HS-27A (cell line): ENCODE measurements around the gene PDGFD.

Experiments
- DNase-seq: peaks from one replicate; pipeline ENCODE4 v3.0.0-alpha.2; 2012; ENCODE audit warnings: low read depth, missing footprints

The PDGFD gene

DNA sequence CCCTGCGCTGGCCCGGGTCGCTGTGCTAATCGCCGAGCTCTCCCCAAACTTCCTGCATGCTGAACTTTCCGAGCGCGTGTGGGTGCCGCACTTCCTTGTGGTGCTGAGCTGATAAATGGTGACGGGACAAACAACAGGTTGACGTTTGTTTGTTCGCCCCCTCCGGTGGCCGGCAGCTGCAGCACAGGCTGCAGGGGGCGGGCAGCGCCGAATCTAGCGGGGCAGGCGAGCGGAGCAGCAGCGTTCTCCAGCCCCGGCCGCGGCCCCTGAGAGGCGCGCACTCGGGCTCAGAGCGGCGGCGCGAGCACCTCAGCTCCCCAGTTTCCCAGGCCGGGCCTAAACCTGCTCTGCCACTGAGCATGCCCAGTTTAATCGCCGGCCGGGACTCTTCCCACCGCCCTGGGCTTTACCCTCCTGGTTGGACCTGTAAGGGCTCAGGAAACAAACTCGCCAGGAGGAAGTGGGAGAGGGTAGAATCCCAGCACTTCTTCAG lies at the start of gene PDGFD:
PDGFD (minus strand) TSS at position 120 of the 493 bp plus-strand sequence.
- no peak for DNase-seq

DNA sequence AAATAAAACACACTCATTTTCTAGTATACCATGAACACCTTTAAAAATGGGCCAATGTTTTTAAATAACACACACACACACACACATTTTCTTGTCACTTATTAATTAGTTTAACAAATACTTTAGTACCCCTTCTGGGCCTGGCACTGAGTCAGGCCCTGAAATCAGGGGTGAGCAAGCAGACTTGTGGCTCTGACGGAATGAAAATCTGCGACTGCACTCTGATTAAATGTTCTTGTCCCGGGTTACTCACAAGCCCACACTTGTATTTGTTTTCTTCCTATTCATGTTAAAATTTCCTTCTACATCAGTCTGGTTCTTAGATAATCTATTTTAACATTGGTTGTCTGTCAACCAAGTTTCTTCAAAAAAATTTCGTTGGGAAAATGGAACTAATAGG lies 43.0 kb upstream of the PDGFD start:
- DNase-seq: no peak

DNA sequence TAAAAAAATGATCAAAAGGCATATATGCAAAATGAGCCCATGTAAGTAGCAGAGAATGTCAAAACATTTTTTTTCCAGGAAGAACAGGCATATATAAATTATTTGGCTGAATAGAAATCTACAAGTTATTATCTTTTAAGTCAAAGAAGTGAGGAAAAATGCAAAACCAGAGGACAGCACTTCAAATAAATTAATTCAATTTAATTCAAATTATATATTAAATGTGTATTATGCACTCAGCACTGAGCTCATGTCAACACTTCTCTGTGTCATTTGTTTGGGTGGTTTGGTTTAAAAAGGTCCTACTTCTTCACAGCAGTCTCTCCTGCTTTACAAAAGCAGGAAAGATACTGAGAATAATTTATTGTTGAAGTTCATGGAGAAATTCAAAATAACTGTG lies 41.9 kb upstream of the PDGFD start:
- DNase-seq: no peak

DNA sequence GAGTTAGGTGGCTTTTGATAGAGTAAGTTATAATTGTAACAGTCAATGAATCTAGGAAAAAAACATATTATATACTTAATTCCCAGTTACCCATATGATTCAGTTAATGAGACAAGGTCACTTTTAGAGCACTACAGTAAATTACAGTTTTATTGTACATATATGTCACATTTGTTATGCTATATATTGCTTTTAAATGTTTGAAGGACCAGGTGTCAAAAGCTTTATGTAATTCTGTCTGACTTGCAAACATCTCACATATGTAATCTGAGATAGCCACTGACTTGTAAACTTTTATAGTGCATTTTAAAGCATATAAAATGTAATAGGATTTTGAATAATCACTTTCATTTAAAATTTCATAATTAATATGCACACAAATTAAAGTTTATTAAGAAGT lies 36.7 kb upstream of the PDGFD start:
- no peak for DNase-seq

DNA sequence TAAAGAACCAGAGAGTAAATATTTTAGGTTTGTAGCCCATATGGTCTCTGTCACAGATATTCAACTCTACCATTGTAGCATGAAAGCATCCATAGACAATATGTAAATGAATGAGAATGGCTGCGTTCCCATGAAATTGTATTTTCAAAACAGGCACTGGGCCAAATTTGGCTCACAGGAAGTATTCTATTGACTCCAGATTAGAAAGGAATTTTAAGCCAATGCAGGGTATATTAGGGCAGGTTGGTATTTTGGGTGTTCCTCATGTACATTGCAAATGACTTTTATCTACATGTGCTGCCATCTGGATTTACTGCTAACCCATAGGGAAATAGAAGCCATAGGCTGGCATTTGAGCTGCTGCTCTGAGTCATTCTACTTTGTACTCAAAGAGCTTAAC lies 35.1 kb upstream of the PDGFD start:
- no peak for DNase-seq

DNA sequence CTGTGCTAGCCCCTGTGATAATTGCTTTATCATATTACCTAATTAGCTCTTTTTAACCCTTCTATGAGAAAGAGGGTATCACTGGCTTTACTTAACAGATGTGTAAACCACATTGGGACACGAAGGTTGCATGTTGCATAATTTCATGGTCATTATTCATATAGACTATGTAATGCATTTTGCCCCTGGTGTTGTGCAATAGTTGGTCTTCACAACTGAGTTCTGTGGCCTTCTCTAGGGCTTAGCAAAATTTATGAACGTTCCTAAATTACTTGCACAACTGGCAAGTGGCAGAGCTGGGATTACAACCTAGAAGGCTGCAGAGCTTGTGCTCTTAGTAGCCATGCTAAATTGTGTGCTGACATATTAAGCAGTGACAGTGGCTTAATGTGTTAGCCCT lies 34.6 kb upstream of the PDGFD start:
- DNase-seq: no peak

DNA sequence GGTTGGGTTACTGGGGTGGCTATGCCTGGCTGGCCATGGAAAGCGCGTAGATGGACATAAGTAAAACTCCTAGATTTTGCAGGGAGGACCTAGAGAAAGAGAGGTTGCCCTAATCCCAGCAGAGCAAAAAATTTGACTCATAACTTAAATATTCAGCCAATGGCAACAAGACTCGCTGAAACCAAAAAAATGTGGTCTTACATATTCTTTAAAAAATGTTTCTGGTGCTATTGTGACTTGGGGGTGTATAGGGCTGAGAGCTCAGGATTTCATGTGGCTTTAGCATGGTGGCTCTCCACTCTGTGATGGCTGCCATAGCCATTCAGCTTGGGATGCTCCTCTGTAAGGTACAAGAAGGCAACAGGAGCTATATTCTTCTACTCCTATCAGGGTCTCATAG lies 27.2 kb upstream of the PDGFD start:
- DNase-seq: no peak

DNA sequence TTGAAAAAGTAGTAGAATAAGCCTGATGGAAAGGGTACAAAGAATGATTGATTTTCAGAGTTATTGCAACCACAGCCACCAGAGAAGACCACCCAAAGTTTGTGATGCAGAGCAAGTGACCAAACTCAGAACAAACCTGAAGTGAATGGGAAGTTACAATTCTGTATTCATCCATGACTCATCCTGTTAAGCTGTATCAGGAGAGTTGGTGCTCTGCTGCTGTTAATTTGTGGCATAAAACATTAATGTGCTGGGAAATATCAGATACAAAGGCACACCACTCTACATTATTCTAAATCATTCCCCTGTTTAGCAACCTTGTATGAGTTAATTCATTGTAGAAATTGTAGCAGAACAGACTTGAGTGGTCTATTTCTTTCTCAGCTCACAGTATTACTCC lies 19.6 kb upstream of the PDGFD start:
- DNase-seq: no peak

DNA sequence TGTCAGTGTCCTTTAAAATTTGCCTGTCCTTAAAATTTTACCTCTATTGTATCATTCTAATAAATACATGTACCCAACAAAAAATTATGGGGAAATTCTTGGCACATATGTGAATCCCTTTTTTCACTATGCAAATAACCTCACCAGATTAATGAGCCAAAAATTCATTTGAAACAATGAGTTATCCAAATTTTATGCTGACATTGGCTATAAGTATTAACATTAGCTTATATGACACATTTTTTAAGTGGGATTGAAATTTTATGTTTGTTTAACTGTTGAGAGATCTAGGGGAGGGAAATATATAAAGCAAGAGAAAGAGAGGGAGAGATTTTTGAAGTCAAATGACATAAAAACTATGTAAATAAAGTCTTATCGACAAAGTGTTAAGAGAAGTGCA lies 11.8 kb upstream of the PDGFD start:
- no peak for DNase-seq

DNA sequence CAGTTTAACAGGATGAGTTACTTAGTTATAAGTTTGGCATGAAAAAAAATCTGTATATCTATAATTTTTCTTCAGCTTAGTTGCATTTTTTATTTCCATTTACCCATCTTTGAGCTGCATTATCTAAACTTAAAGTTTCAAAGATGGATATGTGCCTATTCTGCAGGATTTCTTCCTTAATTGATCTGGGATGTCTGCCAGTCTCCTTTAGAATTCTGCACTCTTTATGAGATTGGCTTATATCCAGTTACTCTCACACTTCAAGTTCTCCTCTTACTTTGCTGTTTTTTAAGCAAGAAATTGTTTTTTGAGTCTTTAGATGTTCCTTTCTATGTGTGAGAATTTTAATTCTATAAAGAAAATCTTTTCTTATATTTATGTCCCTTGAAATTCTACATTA lies 5.1 kb upstream of the PDGFD start:
- DNase-seq: no peak

DNA sequence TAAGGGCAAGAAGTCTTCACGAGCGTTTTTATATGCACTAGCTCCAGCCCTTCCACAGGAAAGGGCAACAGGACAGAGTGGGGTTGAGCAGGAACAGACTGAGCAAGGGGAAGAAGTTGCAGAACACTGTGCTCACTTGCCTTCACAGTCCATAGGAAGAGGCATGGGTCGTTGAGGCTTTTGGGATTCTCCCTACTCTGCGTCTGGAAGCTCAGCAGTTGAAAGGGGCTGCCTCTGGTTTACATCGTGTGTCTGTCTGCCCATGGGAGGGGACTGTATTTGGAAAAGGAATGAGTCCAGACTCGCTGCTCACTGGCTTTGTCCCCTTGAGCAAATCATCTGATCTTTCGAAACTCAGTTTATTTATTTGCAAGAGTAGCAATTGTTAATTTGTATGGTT lies 1.1 kb upstream of the PDGFD start:
- no peak for DNase-seq

DNA sequence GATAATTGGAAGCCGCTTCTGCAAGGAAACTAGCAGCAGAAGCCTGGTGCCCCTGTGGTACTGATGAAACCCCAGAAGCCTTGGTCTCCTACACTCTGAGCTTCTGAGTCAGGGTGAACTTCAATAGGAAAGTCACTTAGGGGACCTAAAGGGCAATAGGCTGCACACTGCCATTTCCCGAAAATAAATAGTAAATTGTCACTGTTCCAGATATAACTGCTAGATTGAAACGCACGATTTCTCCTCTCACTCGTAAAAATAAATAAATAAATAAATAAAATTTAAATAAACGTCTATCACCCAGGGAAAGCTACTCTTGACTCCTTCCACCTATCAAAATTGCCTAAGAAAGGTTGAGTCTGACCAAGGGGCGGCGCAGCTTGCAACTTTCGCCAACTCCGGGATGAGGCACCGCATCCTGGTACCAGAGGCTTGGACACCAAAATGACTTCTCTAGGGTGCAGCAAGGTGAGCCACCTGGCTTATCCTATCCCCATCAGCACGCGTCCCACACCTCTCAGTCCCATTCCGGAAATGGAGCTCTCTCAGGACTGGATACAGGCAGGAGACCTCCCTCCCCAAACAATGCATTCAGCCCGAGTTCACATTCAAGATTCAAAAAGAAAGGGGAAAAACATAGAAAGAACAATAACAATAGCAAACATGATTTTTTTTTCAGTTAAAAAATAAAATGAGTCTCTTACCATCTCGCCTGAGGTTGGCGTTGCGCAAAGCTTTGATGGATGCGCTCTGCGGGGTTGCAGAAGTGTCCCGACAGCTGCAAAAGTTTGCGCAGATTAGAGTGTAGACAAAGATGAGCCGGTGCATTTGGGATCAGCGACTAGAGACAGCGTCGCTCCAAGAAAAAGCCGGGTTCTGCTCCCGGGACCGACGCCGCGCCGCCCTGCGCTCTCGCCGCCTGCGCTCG lies 583 bp downstream of the PDGFD start:
- DNase-seq: no peak

DNA sequence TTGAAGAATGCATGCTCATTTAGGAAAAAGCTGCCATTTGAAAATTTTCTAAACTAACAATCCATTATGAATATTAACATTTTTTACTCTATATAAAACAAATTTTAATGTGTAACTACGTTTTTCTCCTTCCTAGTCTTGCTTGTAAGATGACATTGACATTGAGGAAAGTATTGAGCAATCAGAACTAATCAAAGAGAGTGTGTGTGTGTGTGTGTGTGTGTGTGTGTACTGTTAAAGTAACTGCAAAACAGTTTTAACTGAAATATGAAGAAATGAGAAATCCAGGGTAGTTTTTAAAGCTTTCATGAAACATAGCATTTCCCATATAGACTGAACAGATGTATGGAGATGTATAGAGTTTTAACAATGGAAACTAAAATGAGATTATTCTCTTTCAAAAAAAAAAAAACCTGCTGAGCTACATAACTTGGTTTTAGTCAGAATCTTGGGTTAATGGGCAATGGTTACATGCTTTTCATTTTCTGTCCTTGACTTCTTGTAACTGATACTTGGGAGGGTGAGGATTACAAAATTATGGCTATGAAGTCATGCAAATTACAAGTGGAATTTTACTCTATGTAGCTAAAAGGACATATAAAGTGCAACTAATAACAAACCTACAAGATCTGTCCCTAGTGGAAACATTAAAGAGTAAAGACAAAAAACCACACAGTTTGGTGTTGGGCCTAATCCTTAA lies 2.0 kb downstream of the PDGFD start:
- DNase-seq: no peak

DNA sequence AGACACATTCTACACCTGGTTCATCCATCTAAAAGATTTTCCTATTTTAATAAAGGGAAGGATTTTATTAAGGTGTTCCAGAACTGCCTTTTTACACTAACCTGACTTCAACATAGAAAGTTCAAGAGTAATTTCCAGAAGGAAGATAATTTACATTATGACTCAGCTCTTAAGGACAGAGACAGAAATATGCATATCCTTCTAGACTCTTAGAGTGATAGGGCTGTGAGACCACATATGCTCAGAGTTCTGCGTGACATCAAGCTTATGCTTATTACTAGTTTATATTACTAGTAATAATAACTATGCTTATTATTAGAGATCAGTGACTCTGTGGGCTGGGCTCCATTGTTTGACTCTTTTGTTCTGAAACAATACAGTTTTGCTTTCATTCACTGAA lies 4.6 kb downstream of the PDGFD start:
- no peak for DNase-seq

DNA sequence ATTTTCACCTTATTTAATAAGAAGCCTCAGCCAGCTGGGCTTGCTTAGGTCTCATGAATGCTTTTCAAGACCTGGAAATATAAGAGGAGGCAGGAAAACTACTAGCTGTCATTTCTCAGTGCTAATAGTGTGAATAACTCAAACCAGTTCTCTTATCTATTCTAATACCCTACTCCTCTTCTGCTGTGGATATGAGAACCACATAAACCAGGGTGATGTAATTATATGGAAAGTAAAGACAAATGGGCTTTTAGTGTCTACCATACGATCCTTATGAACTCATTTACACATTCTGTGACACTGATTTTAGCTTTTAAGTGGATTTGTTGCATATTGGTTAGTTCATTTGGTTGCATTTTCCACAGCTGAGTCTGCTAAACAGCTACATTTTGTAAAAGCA lies 8.6 kb downstream of the PDGFD start:
- DNase-seq: no peak

DNA sequence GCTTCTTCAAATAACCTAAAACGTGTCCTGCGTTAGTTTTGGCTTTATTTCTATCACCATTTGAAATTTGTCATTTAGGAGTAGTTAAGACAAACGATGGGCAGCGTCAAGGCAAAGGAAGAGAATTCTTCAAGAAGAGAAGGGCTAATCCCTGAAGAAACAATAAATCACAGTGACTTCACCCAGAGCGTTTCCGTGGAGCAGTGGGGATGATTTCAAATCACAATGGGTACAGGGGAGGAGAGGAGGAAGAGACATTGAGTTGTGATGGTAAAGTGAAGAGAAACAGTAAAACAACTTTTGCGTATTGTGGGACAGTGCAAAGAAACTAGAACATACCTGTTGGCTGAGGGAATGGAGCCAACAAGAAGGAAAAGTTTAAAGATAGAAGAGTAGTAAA lies 9.7 kb downstream of the PDGFD start:
- no peak for DNase-seq

DNA sequence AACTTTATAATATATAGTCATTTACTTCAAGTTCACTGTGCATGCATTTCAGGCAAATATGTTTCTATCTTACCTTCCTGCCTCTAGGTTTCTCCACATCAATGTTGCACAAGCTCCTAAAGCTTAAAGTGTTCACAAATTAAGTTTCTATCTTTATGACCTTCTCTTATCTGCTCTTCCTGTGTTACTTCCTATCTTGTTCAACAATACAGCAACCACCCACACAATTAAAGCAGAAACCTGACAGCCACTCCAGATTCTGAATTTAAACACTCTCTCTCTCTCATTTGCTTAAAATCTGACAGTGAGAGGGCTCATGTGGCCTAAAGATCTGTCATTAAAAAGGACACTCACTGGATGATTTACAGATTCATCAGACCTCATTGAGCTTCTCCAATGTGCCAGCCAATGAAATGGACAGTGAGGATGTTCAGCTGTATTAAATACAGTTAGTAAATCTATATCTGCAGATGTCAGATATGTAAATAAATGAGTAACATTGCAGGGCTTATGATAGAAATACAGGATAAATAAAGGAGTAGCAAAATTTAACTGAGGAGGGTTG lies 10.9 kb downstream of the PDGFD start:
- no peak for DNase-seq

DNA sequence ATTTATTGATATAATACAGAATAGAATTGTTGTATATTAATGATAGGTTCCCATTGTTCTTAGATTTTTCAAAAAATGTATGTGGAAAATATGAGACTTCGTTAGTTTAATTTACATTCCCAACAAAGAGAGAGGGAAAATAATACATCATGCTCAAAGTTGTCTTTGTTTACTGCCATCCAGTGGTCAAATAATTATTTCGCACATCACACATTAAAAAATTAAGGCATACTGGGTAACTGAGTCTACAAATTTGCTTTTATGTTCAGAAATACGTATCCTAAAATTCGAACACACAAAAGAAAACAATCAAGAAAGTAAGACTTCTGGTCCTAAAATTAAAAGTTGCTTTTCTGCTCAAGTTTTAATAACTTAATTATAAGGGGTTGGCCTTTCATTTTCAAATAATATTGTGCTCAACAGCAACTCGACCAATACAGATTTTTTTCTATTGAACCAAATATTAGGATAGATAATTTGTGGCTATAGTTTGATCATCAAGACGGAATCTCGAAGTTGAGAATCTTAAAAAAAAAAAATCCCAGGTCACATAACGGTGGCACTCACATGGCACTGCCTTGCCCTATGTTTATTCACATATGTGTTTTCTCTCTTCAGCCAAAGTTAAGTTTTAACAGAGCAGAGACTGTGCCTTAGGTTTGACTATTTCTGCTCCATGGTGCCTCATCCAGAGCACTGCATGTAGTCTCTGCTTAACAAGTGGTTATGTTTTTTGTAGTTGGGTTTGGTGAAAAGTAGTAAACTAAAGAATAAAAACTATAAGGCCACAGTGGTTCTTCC lies 12.3 kb downstream of the PDGFD start:
- DNase-seq: no peak

DNA sequence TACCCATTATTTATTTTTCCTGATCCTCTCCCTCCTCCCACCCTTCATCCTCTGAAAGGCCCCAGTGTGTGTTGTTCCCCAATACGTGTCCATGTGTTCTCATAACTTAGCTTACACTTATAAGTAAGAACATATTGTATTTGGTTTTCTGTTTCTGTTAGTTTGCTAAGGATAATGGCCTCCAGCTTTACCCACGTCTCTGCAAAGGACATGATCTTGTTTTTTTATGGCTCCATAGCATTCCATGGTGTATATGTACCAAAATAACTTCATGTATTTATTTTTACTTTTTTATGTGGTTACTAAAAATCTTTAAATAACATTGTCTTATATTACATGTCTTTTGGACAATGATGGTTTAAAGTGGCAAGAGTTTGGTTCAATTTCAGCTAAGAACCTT lies 15.2 kb downstream of the PDGFD start:
- DNase-seq: no peak

DNA sequence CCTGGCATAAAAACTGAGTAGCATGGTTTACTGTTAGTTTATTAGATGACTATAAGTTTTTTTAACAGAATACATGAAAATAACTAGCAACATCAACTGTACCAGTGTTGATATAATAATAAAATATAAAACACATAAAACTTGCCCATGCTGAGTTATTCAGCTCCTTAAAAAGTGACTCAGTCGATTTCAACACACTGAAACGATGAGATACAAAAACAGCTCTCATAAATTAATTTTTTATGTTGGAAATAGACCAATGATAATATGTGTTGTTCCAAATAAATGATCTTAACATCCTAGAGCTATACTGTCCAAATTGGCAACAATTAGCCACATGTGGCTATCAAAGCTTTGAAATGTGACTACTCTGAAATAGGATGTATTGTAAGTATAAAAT lies 15.9 kb downstream of the PDGFD start:
- DNase-seq: no peak

DNA sequence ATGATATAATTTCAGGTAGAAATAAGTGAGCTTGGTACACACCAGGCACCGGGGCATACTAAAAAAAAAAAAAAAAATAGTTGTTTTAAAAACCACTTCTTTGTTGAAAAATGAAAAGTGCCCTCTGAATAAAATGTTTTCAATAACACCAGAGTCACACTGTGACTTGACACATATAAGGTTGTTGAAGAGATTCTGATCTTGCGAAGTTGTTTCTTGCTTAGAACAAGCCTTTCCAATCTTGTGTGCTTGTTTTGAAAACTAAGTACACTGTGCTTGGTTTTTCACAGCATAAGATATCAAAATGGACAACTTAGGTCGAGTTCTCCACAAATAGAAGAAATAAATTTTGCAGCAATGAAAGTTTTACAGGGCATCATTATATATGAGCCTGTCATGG lies 17.0 kb downstream of the PDGFD start:
- no peak for DNase-seq

DNA sequence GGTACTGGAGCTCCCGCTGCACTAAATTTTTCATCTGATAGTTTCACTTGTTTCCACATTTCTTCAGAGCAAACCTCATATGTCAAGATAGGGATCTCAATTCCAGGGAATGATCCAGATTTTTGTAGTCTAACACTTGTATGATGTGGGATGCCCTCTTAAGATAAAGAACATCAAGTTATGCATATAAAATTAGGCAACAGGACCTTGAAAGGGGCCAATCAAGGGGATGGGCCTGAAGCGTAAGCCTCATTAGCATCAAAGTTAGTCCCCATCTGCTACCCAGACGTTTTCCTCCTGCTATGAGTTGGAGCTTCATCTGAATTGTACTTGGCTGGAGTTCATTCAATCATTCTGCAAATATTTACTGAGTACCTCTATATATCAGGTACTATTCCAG lies 17.5 kb downstream of the PDGFD start:
- no peak for DNase-seq
